Retinal pigment epithelial cell (primary cell): ENCODE data around the gene IFNG-AS1.

Experiments
- DNase-seq: peaks from one replicate; pipeline ENCODE4 v3.0.0-alpha.2; 2010; ENCODE audit warnings: low read depth
- H3K4me3 ChIP-seq: 2 replicates; pipeline ENCODE4 v1.5.1; 2011; ENCODE audit warnings: mild to moderate bottlenecking, low read length, control low read depth, moderate library complexity
- TF ChIP-seq, protein P1 (sequence below): conservative IDR thresholded peaks from 2 replicates; pipeline ENCODE4 v1.5.1; 2011; ENCODE audit warnings: low read depth, low read length, control low read depth, inconsistent platforms

IFNG-AS1 gene

DNA sequence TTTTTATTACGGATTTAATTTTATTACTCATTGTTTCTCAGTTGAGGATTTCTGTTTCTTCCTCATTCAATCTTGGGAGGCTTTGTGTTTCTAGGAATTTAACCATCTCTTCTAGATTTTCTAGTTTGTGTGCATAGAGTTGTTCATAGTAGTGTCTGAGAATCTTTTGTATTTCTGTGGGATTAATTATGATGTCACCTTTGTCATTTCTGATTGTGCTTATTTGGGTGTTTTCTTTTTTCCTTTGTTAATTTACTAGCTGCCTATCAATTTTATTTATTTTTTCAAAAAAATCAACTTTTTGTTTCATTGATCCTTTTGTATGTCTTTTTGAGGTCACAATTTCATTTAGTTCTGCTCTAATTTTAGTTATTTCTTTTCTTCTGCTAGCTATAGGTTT, 75.9 kb downstream of the IFNG-AS1 start:
- no peak for DNase-seq
- H3K4me3 ChIP-seq, result no peak overlapping the region
- TF ChIP-seq, protein P1, sequence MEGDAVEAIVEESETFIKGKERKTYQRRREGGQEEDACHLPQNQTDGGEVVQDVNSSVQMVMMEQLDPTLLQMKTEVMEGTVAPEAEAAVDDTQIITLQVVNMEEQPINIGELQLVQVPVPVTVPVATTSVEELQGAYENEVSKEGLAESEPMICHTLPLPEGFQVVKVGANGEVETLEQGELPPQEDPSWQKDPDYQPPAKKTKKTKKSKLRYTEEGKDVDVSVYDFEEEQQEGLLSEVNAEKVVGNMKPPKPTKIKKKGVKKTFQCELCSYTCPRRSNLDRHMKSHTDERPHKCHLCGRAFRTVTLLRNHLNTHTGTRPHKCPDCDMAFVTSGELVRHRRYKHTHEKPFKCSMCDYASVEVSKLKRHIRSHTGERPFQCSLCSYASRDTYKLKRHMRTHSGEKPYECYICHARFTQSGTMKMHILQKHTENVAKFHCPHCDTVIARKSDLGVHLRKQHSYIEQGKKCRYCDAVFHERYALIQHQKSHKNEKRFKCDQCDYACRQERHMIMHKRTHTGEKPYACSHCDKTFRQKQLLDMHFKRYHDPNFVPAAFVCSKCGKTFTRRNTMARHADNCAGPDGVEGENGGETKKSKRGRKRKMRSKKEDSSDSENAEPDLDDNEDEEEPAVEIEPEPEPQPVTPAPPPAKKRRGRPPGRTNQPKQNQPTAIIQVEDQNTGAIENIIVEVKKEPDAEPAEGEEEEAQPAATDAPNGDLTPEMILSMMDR, result no peak

DNA sequence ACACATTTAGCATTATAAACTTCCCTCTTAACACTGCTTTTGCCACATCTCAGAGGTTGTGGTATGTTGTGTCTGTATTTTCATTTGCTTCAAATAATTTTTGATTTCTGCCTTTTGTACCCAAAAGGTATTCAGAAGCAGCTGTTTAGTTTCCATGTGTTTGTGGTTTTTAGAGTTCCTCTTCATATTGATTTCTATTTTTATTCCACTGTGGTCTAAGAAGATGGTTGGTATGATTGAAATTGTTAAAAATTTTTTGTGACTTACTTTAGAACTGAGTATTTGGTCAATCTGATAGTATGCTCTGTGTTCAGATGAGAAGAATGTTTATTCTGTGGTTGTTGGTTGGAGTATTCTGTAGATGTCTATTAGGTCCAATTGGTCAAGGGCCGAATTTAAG, 76.4 kb downstream of the IFNG-AS1 start:
- no peak for DNase-seq
- TF ChIP-seq, protein P1, result no peak
- no peak overlapping the region for H3K4me3 ChIP-seq

DNA sequence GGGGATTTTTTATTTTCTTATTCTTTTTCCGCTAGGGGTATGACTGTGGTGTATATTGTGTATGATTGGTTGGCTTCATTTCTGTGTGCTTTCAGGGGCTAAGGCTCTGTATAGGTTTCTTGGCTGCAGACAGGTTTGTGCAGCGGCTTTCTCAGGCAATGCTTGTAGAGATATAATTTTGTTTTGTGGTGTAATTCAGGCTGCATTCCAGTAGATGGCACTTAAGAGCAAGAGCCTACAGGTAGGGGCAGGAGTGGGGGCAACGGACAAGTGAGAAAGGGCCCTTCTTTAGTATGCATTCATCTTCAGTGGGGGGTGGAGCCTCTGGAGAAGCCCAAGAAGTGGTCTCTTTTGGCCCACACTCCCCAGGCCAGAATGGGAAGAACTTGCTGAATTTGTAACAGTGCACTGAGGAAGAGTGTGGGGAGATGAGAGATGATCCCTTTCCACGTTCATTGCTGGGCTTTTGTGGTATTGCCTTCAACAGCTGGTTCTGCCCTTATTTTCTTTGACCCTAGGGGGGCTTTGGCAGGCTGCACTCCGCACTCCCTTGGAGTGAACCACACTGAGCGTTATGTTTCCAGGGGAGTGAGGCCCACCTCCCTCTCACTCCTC, 78.6 kb downstream of the IFNG-AS1 start:
- no peak overlapping the region for H3K4me3 ChIP-seq
- no peak for DNase-seq
- TF ChIP-seq, protein P1, result peak; percentile 45

DNA sequence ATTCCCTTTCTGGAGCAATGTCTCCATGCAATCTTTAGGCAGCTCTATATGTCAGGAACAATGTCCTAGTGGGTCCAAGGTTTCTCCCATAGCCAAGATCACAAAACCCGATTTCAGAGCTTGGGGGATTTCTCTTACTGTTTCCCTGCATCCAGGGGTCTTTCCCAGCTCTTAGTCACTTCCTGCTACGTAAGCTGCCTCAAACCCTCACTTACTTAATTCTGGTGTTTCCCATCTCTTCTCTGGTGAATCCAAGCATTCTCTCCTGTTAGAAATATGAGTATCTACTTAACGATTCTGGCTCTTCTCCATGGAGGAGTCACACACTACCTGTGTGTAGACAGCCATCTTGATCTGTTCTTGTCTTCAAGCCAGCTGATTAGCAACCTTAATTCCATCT, 80.0 kb downstream of the IFNG-AS1 start:
- TF ChIP-seq, protein P1, result no peak
- no peak overlapping the region for H3K4me3 ChIP-seq
- no peak for DNase-seq
